ENCODE measurements around the gene CNR1.

GRCh38 chr6:88134575-88134974 lies 31.6 kb downstream of the CNR1 start:
- TF ChIP-seq CTCF (IDR thresholded peaks at IDR 0.05; ENCODE audit: insufficient read depth, low read depth, low read length), result no peak
- TF ChIP-seq EZH2 (IDR thresholded peaks at IDR 0.05; ENCODE audit: insufficient read depth, low read length), result no peak
